HG03095 (cell line): ENCODE measurements around the gene PAM.

ENCODE experiments used
- ATAC-seq: cut with Tn5 transposase; IDR thresholded peaks from one replicate; pipeline ENCODE4 v1.9.1; 2021; ENCODE audit warnings: moderate library complexity; ENCODE audit not compliant: unreplicated experiment

Gene PAM

GRCh38 chr5:102754767-102755431 lies at the start of gene PAM:
Gene PAM, plus strand, starts transcription at chr5:102755305. Its CDS starts 110,891 bp downstream, at chr5:102866196.
- peak; percentile 75 for ATAC-seq

GRCh38 chr5:102711525-102712385 lies 43.4 kb upstream of the PAM start:
- ATAC-seq, result no peak

GRCh38 chr5:102713278-102713677 lies 41.8 kb upstream of the PAM start:
- no peak for ATAC-seq

- ATAC-seq, result no peak
Measured at GRCh38 chr5:102713682-102714231, 41.3 kb upstream of the PAM start.

- no peak for ATAC-seq
Measured at GRCh38 chr5:102715082-102715807, 39.9 kb upstream of the PAM start.

- no peak for ATAC-seq
Measured at GRCh38 chr5:102716017-102716416, 39.1 kb upstream of the PAM start.

GRCh38 chr5:102718819-102719218 lies 36.3 kb upstream of the PAM start:
- ATAC-seq, result no peak

- no peak for ATAC-seq
Measured at GRCh38 chr5:102719886-102720285, 35.2 kb upstream of the PAM start.

GRCh38 chr5:102720969-102721368 lies 34.1 kb upstream of the PAM start:
- no peak for ATAC-seq

GRCh38 chr5:102722931-102723330 lies 32.2 kb upstream of the PAM start:
- ATAC-seq, result no peak

GRCh38 chr5:102731693-102732092 lies 23.4 kb upstream of the PAM start:
- ATAC-seq, result no peak

GRCh38 chr5:102733534-102733933 lies 21.6 kb upstream of the PAM start:
- no peak for ATAC-seq

GRCh38 chr5:102737161-102737560 lies 17.9 kb upstream of the PAM start:
- no peak for ATAC-seq

- ATAC-seq, result no peak
Measured at GRCh38 chr5:102737805-102738469, 17.2 kb upstream of the PAM start.

- no peak for ATAC-seq
Measured at GRCh38 chr5:102740515-102740914, 14.6 kb upstream of the PAM start.

- ATAC-seq, result no peak
Measured at GRCh38 chr5:102742215-102742614, 12.9 kb upstream of the PAM start.

GRCh38 chr5:102743900-102744299 lies 11.2 kb upstream of the PAM start:
- ATAC-seq, result no peak

GRCh38 chr5:102747386-102748166 lies 7.5 kb upstream of the PAM start:
- ATAC-seq, result peak; percentile 81

- ATAC-seq, result no peak
Measured at GRCh38 chr5:102749416-102750030, 5.6 kb upstream of the PAM start.
